PC-9 (cell line): ENCODE measurements around the gene GTF3A. TPM values are rescaled to one million over a fixed set of nuclear protein-coding genes. Genes with fewer than 3 reads are reported as not detected.

Experiments used
- BruUV-seq: library from RNA; stranded (reverse); fragments of 400-500 nt; replicated peaks from 2 replicates; lab custom pipeline; 2021; lab: Mats Ljungman, UMichigan
- CTCF ChIA-PET: fragments of 300-600 bp; sonication (Branson Sonifier 250); formaldehyde crosslinking; loops from one replicate; lab custom pipeline; 2022; ENCODE audit warnings: antibody characterized with exemption; lab: Charles Lee
- POLR2A ChIA-PET: fragments of 300-600 bp; sonication (Branson Sonifier 250); formaldehyde crosslinking; loops from one replicate; lab custom pipeline; 2022; ENCODE audit warnings: antibody characterized with exemption; ENCODE audit not compliant: unreplicated experiment; lab: Charles Lee
- DNase-seq, 2 experiments: peaks; one replicate each; pipeline versions ENCODE4 v3.0.0 to v3.0.0-alpha.2; 2015 to 2022; ENCODE audit warnings: mixed read lengths in 1 of 2
- H2AFZ ChIP-seq: fragments of 200-600 bp; sonication (generic); 2 replicates; pipeline ENCODE4 v1.8.1; 2017; ENCODE audit warnings: antibody characterized with exemption
- H3F3A ChIP-seq: fragments of 200-600 bp; sonication (generic); 2 replicates; pipeline ENCODE4 v1.8.1; 2017; ENCODE audit warnings: antibody characterized with exemption, mild to moderate bottlenecking, low read depth; ENCODE audit not compliant: insufficient read depth
- H3K27ac ChIP-seq: fragments of 200-600 bp; sonication (generic); 2 replicates; pipeline ENCODE4 v1.6.1; 2016; ENCODE audit warnings: mixed run types
- H3K27me3 ChIP-seq: fragments of 200-600 bp; sonication (generic); 2 replicates; pipeline ENCODE4 v1.6.1; 2016; ENCODE audit warnings: low read depth, mixed run types; ENCODE audit not compliant: insufficient read depth
- H3K36me3 ChIP-seq: fragments of 200-600 bp; sonication (generic); 2 replicates; pipeline ENCODE4 v1.6.1; 2016; ENCODE audit warnings: low read depth, mixed run types
- H3K4me1 ChIP-seq: fragments of 200-600 bp; sonication (generic); replicated peaks from 2 replicates; pipeline ENCODE4 v1.6.1; 2016; ENCODE audit warnings: mixed run types; ENCODE audit not compliant: insufficient read depth
- H3K4me2 ChIP-seq: fragments of 200-600 bp; sonication (generic); 2 replicates; pipeline ENCODE4 v1.6.1; 2017; ENCODE audit warnings: mixed run types
- H3K4me3 ChIP-seq: fragments of 200-600 bp; sonication (generic); 2 replicates; pipeline ENCODE4 v1.6.1; 2016; ENCODE audit warnings: mixed run types
- H3K79me2 ChIP-seq: fragments of 200-600 bp; sonication (generic); 2 replicates; pipeline ENCODE4 v1.6.1; 2017; ENCODE audit warnings: low read depth, mixed run types
- H3K9me2 ChIP-seq: fragments of 200-600 bp; sonication (generic); 2 replicates; pipeline ENCODE4 v1.8.1; 2017; ENCODE audit warnings: mild to moderate bottlenecking; ENCODE audit not compliant: insufficient read depth
- H3K9me3 ChIP-seq: fragments of 200-600 bp; sonication (generic); 2 replicates; pipeline ENCODE4 v1.8.1; 2016; ENCODE audit warnings: low read depth; ENCODE audit not compliant: insufficient read depth
- H4K20me1 ChIP-seq: fragments of 200-600 bp; sonication (generic); 2 replicates; pipeline ENCODE4 v1.8.1; 2017; ENCODE audit not compliant: insufficient read depth
- CTCF ChIP-seq: fragments of 200-600 bp; sonication (generic); conservative IDR thresholded peaks from 2 replicates; pipeline ENCODE4 v1.6.1; 2017; ENCODE audit warnings: mixed run types, antibody characterized with exemption, mild to moderate bottlenecking, moderate library complexity
- EZH2 ChIP-seq: fragments of 200-600 bp; sonication (generic); IDR thresholded peaks from 2 replicates; pipeline ENCODE4 v1.8.0; 2017; ENCODE audit warnings: antibody characterized with exemption, low read depth
- intact Hi-C: fragments of 100-400 bp; cut with micrococcal nuclease; formaldehyde crosslinking; loops from one replicate; pipeline ENCODE4 v1.10.0; 2022; ENCODE audit not compliant: unreplicated experiment
- total RNA-seq: library from RNA; stranded (reverse); gene quantifications from 2 replicates; pipeline ENCODE4 v1.2.3, GENCODE V29; 2021

Gene GTF3A
- total RNA-seq, 1 experiment from 2014 or later = 130 TPM

- Histone ChIP-seq H3F3A (peaks cover 37% of the 10 kb centered on the region), H3K4me3 (peak overlapping the region; percentile 89), H3K79me2 (peaks cover 54% of the 10 kb centered on the region), H3K4me1 (peaks cover 35% of the 10 kb centered on the region), H3K27me3 (no peaks in the 10 kb centered on the region), H3K27ac (peak overlapping the region; percentile 78), H3K36me3 (peaks cover 47% of the 10 kb centered on the region), H3K4me2 (peak overlapping the region; percentile 98), H4K20me1 (peaks cover 36% of the 10 kb centered on the region), H3K9me3 (no peaks in the 10 kb centered on the region), H2AFZ (no peak overlapping the region), H3K9me2 (no peaks in the 10 kb centered on the region)
- ChIA-PET CTCF (interaction anchor here (0.6 kb wide), 1 partner anchor 18 kb away, joined by 4 read pairs; no protein-coding TSS in a partner anchor), POLR2A (no interaction called here)
- BruUV-seq = no TSS peak
- no peak for DNase-seq
- TF ChIP-seq EZH2 = no peak
- TF ChIP-seq CTCF = no peak
- intact Hi-C loops = no loop called here
These were observed 3.2 kb downstream of the GTF3A start for GRCh38 chr13:27427641-27428040.

- POLR2A ChIA-PET = no interaction called here
- peaks cover 49% of the 10 kb centered on the region for H3K36me3 ChIP-seq
These were observed 3.7 kb downstream of the GTF3A start for GRCh38 chr13:27428160-27428559.

GRCh38 chr13:27432180-27432579 lies 7.8 kb downstream of the GTF3A start:
- Histone ChIP-seq H3F3A (peaks cover 21% of the 10 kb centered on the region), H3K4me1 (peaks cover 11% of the 10 kb centered on the region), H3K9me2 (no peaks in the 10 kb centered on the region), H3K4me2 (no peak overlapping the region), H3K4me3 (no peak overlapping the region), H3K27me3 (no peaks in the 10 kb centered on the region), H3K27ac (no peak overlapping the region), H4K20me1 (peaks cover 25% of the 10 kb centered on the region), H3K9me3 (no peaks in the 10 kb centered on the region), H2AFZ (no peak overlapping the region), H3K79me2 (peaks cover 31% of the 10 kb centered on the region), H3K36me3 (peaks cover 60% of the 10 kb centered on the region)
- DNase-seq = no peak
- ChIA-PET POLR2A (no interaction called here), CTCF (no interaction called here)
- TF ChIP-seq EZH2 = no peak
- no peak for TF ChIP-seq CTCF
- BruUV-seq = no TSS peak
- intact Hi-C loops = no loop called here

More at GRCh38 chr13:27428160-27428559, 3.7 kb downstream of the GTF3A start:
- Histone ChIP-seq H3K79me2 (peaks cover 54% of the 10 kb centered on the region), H3K4me1 (peaks cover 35% of the 10 kb centered on the region), H3F3A (peaks cover 37% of the 10 kb centered on the region), H3K27me3 (no peaks in the 10 kb centered on the region), H3K4me2 (no peak overlapping the region; the same call in 1 of the 2 replicates), H3K9me3 (no peaks in the 10 kb centered on the region), H3K4me3 (no peak overlapping the region), H3K27ac (no peak overlapping the region), H2AFZ (no peak overlapping the region), H3K9me2 (no peaks in the 10 kb centered on the region), H4K20me1 (peaks cover 36% of the 10 kb centered on the region)
- TF ChIP-seq CTCF (no peak), EZH2 (no peak)
- BruUV-seq = no TSS peak
- CTCF ChIA-PET = interaction anchor here (0.6 kb wide), 1 partner anchor 17 kb away, joined by 4 read pairs; no protein-coding TSS in a partner anchor
- DNase-seq = no peak
- intact Hi-C loops = no loop called here
